ENCODE measurements around the gene AUTS2. TPM values are rescaled to one million over a fixed set of nuclear protein-coding genes. Genes with fewer than 3 reads are reported as not detected.

Gene AUTS2
- total RNA-seq, 1 experiment from 2014 or later, result 4.2 TPM

GRCh38 chr7:69885431-69885830 is 287.2 kb downstream of the AUTS2 start:
- no peak for DNase-seq (ENCODE audit: low spot score)

DNA sequence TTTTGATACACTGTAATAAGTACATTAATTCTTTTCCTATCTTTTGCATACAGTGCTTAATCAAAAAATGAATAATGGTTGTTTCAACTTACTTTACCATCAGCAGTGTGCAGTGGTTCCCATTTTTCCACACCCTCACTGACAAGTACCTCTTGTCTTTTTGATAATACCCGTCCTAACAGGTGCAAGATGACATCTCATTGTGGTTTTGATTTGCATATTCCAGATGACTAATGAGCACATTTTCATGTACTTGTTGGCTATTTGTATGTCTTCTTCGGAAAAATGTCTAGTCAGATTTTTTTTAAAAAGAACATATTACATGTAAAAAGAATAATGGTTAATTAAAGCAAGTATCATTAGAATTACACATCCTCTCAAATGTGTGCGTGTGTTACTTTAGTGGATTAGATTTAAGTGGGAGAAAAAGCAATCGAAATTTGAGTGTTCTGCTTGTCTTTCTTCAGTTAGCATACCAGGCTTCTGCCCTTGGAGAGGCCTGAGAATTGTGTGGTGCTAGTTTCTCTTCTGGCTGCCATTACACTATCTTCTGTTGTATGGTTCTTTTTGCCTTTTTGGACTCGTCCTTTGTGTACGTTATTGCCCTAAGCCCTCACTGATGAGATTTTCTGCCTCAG is 291.2 kb downstream of the AUTS2 start:
- no peak for DNase-seq (ENCODE audit: low spot score)

DNA sequence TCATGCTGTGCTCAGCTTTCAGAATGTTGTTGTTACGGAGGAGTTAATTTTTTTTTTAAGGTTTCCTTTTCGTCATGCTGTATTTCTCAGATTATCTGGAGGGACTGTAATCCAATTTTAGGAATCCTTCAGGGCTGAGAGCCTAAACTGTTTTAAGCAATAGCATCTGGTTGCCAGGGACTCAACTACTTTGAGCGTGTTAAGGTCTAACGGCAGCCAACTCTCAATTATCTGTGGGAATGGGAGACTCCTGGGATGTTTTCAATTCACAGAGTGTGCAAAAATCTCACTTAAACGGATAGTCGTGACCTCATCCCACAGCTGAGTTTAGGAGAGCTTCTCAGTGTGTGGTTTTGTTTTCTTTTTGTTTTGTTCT is 291.7 kb downstream of the AUTS2 start:
- no peak for DNase-seq (ENCODE audit: low spot score)

- DNase-seq (ENCODE audit: low spot score), result no peak
These were observed 294.5 kb downstream of the AUTS2 start for GRCh38 chr7:69892790-69893189.

- DNase-seq (ENCODE audit: low spot score), result no peak
These were observed 295.6 kb downstream of the AUTS2 start for GRCh38 chr7:69893906-69894305.

DNA sequence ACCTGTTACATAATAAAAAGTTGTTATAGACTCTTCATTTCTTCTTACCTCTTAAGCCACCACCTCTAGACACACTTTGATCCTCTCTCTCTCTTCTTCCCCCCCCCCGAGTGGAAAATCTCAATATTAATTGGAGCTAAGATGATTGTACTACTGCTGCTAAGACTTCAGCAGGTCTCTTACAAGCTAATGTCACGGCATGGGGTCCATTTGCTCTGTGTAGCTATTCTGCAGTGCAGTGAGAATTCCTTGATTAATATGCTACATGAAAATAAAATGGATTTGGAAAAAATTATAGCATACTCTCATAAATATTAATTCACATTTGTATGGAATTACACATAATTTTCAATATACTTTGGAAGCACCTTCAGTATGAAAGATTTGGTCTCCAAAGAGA is 297.2 kb downstream of the AUTS2 start:
- DNase-seq (ENCODE audit: low spot score), result no peak

DNA sequence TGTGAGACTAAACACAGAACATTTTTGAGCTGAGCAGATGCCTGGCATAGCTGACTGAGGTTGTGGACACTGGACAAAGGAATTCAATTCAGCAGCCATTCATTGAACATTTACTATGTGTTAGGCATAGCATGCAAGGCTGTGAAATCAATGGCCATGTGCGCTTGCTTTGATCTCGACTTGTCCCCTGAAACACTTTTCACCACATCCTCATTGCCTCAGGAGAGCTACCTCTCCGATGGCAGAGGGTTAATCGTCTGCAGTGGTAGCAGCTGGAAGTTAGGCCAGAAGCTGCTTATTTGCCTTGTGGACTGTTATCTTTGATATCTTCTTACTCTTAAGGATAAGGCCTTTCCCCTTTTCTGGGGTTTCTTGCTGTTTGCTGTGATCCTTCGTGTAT is 297.8 kb downstream of the AUTS2 start:
- no peak for DNase-seq (ENCODE audit: low spot score)

- no peak for DNase-seq (ENCODE audit: low spot score)
These were observed 299.9 kb downstream of the AUTS2 start for GRCh38 chr7:69898189-69898588.

DNA sequence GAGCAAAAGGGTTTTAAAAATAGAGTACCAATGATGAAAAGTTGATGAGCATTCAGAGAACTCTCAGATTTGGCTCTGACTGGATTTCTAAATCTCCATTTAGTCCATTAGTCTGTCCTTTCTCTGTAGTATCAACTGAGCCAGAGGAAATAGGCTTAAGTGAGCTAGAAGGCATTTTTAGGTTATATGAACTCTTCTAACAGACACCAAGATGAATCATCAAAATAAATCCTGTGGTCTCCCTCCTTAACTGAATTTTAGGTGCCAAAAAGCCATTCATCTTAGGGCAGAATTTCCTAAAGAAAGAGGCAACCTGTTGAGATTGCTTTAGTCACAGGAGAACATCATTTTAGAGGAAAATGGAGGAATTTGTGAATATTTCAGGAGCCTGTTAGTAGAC is 305.1 kb downstream of the AUTS2 start:
- no peak for DNase-seq (ENCODE audit: low spot score)

GRCh38 chr7:69906283-69906995 is 308.2 kb downstream of the AUTS2 start:
- no peak for DNase-seq (ENCODE audit: low spot score)

DNA sequence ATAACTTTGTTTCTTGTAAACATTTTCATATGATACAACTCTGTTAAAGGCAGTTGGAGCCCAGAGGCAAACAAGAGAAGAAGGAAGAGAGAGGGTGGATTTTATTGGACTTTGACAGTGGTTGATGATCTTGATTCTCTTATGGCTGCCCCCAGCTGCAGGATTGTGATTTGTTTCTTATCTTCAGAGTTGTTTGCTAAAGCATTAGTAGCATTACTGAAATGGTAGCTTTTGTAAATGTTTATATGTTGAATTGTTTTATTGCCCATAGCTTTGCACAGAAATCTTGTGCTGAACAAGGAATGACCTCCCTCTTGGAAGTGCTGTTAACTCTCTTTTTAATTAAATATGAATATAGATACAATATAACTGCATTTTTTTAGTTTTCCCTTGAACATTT is 309.4 kb downstream of the AUTS2 start:
- no peak for DNase-seq (ENCODE audit: low spot score)

DNA sequence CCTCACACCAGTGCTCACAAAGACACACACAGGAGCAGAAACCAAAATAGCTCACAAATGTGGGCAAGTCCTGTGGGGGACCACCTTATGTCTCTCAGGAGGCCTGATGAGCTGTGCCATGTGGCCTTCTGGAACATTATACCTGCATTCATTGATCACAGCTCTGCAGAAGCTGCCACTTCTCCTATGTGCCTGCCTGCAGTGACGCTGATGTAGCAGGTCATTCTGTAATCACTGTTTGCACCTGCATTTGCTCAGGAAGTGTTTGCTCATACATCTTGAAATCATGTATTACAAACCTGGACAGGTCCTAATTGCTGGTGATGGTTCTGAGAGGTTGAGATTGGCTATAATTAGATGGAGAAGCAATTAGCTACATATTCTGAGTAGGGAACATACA is 310.2 kb downstream of the AUTS2 start:
- DNase-seq (ENCODE audit: low spot score), result no peak

DNA sequence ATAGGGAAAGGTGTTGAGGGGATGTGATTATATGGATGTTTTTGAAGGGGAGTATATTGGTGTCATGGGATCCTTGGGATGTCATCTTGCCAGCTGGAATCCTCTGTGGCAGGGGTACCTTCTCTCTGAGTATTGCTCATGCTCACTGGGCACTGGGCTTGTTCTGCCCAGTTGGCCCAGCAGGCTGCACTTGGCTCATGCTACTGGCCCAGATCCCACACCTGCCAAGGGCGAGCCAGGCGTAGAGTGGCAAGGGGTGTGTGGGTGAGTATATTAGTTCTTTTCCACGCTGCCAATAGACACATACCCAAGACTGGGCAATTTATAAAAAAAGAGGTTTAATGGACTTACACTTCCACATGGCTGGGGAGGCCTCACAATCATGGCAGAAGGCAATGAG is 311.9 kb downstream of the AUTS2 start:
- no peak for DNase-seq (ENCODE audit: low spot score)

GRCh38 chr7:69911337-69911736 is 313.1 kb downstream of the AUTS2 start:
- DNase-seq (ENCODE audit: low spot score), result no peak

DNA sequence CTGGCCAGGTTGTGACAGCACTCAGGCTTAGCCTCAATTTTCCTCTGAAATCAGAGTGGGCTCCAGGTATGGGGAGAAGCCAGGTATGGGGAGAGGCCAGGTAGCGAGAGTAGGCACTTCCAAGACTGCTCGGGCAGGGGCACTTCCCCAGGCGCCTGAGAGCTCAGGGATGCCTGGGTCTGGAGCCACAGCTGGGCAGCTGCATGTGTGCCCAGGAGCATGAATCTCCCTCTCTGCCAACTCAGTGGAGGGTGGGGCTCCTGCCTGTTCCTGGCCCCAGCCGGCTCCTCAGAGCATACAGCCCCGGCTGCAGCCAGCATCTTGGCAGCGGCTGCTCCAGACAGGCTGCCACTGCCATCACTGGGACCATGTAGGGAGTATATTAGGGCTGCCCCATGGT is 313.9 kb downstream of the AUTS2 start:
- no peak for DNase-seq (ENCODE audit: low spot score)

- no peak for DNase-seq (ENCODE audit: low spot score)
These were observed 314.6 kb downstream of the AUTS2 start for GRCh38 chr7:69912846-69913245.

DNA sequence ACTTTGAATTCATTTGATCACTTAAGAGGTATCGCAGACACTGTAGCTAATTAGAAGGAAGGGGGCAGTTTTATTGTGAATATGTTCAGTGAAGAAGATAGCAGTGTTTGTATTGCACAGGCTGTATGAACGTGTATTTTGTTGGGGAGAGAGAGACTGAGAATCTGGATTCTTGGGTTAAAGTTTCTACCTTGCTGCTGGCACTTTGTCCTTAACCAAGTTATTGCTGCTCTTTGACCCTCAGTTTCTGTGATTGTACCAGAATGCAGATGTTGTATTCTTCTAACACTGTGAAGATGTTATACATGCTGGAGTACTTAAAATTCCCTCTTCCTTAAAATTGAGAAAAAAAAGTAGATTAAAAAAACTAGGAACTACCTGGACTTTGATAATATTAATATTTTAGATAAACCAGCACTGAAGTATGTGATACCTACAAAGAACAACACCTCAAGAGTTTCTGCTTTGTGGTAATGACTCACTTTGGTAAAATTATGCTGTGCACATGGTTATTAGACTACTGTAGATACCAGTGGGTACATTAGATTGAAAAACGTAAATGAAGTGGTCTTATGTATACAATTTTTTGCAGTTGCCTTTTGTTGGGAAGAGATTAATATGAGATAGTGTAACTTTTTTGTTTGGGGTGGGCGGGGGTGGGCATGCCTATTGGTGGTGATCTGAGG is 321.3 kb downstream of the AUTS2 start:
- DNase-seq (ENCODE audit: low spot score), result no peak

DNA sequence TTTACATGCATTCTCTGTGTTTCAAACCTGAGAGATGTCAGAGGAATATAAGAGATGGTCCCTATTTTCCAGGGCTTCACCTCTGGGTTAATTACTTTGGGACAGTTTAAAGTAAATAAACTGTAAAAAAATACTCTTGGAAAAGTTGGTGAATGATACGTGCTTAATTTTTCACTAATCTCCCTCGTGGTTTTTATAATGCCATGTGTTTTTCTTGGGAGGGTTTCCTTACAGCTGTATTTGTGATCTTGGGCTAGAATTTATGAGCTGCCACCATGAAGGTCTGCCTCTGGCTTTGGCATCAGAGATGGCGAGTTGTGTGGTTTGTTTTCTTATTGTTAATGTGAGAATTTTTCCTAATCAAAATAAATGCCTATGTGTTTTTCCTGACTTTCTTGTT is 322.5 kb downstream of the AUTS2 start:
- no peak for DNase-seq (ENCODE audit: low spot score)

DNA sequence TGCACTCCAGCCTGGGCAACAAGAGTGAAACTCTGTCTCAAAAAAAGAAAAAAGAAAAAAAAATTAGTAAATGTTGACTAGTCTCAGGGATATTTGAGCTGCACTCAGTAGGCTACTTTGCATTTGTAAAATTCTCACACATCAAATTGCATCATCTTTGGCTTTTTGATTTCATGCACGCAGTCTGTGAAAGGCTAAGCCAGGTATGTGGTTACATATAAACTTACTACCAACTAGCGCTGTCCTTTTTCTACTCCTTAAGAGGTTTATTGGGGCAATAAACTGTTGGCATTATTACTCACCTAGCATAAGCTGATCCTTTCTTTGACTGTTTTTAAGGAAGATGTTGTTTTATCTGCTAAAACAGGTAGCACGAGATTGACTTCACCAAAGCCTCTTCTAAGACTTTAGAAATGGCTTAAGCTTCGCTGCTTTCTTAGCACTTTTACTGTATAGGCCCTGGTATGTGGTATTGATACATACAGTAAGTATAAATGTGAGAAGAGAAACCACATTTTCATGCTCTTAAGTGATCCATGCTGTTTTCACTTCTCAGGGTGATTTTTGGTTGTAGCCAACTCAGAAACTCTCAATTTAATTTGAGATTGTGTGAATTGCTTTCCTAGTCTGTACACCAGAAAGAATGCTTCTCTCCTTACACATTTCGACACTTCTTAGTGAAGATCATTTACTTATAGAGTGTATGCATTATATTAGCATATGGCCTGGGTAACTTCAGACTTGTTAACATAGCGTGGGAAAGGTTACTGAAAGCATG is 323.9 kb downstream of the AUTS2 start:
- DNase-seq (ENCODE audit: low spot score), result no peak

DNA sequence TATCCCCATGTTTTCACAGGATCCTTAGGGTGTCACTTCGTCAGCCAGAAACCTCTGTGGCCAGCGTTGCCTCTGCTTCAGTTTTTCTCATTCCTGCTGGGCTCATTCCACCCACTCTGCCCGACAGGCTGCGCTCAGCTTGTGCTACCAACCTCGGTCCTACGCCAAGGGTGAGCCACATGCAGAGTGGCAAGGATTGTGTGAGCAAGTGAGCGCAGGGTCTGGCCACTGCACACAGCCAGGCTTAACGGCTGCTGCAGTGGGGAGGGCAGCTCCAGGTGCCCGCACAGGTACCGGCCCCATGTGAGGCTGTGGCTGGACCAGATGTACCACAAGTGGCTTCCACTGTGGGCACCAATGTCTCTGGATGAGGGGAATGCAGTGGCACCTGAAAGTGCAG is 329.2 kb downstream of the AUTS2 start:
- DNase-seq (ENCODE audit: low spot score), result no peak

GRCh38 chr7:69928621-69929020 is 330.3 kb downstream of the AUTS2 start:
- no peak for DNase-seq (ENCODE audit: low spot score)

DNA sequence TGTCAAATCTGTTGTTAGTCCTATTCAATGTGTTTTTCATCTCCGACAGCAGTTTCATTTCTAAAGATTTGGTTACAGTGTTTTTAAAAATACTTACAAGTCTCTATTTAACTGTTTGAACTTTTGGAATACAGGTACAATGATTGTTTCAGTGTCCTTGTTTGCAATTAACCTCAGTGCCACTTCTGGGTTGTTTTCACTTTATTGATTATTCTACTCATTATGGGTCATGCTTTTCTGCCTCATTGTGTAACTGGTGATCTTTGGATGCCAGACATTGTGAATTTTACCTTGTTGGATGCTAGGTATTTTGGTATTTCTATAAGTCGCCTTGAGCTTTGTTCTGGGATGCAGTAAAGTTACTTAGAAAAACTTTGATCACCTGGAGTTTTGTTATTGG is 331.3 kb downstream of the AUTS2 start:
- no peak for DNase-seq (ENCODE audit: low spot score)
